Lower lobe of right lung (tissue), 2 donors: ENCODE measurements around the gene OXNAD1. TPM values are rescaled to one million over a fixed set of nuclear protein-coding genes. Genes with fewer than 3 reads are reported as not detected.

ENCODE experiments used
- ATAC-seq, 2 donors: fragments of 200-7000 bp; cut with Tn5 transposase; one replicate each; pipeline ENCODE4 v1.9.1; 2020 to 2022; ENCODE audit warnings: mild to moderate bottlenecking in 2 of 2, moderate library complexity in 2 of 2
- DNase-seq: peaks from one replicate; pipeline ENCODE4 v3.0.0-alpha.2; 2020
- H3K27ac ChIP-seq: fragments of 200-600 bp; one replicate; pipeline ENCODE4 v1.8.0; 2022
- H3K27me3 ChIP-seq: fragments of 200-600 bp; one replicate; pipeline ENCODE4 v1.8.0; 2022; ENCODE audit warnings: low read depth
- H3K36me3 ChIP-seq: fragments of 200-600 bp; one replicate; pipeline ENCODE4 v1.8.0; 2022; ENCODE audit warnings: mild to moderate bottlenecking
- H3K4me1 ChIP-seq: fragments of 200-600 bp; one replicate; pipeline ENCODE4 v1.8.0; 2022
- H3K4me3 ChIP-seq: fragments of 200-600 bp; one replicate; pipeline ENCODE4 v1.8.0; 2022; ENCODE audit warnings: mild to moderate bottlenecking
- H3K9me3 ChIP-seq: fragments of 200-600 bp; one replicate; pipeline ENCODE4 v1.8.0; 2022
- intact Hi-C: fragments of 100-400 bp; cut with DNase I; formaldehyde crosslinking; loops from one replicate; pipeline ENCODE4 v1.11.0; 2022
- total RNA-seq: library from RNA; stranded (reverse); fragmentation: NEBNext Ultra II Directional; extraction: Animal tissue kit (Norgen Biotek cat#: 25700); gene quantifications from one replicate; pipeline ENCODE4 v1.2.1, GENCODE V29; 2021
- TF ChIP-seq, protein P1 (sequence below): fragments of 200-600 bp; IDR thresholded peaks from one replicate; pipeline ENCODE4 v1.8.0; 2022; ENCODE audit warnings: antibody characterized with exemption, mild to moderate bottlenecking
- donor health status: DM: no; HTN: yes; CAD: no; lungs with severe emphysema.

Gene OXNAD1
- total RNA-seq, 1 donor from 2014 or later, result 13.1 TPM

DNA sequence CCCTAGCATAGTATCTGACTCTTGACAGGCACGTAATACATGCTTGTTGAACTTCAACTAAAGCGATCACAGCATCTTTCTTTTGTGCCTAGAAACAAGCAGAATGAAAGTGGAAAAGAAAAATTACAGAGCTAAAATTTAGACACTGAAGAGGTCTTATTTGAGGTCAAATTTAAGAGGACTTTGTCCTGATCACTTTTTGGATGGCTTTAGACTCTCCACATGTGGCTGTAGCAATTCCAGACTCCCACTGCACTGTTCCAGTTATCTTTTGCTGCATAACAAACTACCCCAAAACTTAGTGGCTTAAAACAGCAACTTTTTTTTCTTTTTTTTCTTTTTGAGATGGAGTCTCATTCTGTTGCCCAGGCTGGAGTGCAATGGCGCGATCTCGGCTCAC, 23.8 kb upstream of the OXNAD1 start:
- TF ChIP-seq, protein P1, sequence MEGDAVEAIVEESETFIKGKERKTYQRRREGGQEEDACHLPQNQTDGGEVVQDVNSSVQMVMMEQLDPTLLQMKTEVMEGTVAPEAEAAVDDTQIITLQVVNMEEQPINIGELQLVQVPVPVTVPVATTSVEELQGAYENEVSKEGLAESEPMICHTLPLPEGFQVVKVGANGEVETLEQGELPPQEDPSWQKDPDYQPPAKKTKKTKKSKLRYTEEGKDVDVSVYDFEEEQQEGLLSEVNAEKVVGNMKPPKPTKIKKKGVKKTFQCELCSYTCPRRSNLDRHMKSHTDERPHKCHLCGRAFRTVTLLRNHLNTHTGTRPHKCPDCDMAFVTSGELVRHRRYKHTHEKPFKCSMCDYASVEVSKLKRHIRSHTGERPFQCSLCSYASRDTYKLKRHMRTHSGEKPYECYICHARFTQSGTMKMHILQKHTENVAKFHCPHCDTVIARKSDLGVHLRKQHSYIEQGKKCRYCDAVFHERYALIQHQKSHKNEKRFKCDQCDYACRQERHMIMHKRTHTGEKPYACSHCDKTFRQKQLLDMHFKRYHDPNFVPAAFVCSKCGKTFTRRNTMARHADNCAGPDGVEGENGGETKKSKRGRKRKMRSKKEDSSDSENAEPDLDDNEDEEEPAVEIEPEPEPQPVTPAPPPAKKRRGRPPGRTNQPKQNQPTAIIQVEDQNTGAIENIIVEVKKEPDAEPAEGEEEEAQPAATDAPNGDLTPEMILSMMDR, result no peak
- ATAC-seq (no peak), DNase-seq (no peak)
- no peaks in the 10 kb centered on the region for H3K27me3 ChIP-seq
- no peak overlapping the region for H3K4me3 ChIP-seq
- H3K4me1 ChIP-seq, result peaks cover 11% of the 10 kb centered on the region
- intact Hi-C loops, result no loop called here
- H3K27ac ChIP-seq, result no peak overlapping the region
- H3K36me3 ChIP-seq, result no peaks in the 10 kb centered on the region
- no peaks in the 10 kb centered on the region for H3K9me3 ChIP-seq

DNA sequence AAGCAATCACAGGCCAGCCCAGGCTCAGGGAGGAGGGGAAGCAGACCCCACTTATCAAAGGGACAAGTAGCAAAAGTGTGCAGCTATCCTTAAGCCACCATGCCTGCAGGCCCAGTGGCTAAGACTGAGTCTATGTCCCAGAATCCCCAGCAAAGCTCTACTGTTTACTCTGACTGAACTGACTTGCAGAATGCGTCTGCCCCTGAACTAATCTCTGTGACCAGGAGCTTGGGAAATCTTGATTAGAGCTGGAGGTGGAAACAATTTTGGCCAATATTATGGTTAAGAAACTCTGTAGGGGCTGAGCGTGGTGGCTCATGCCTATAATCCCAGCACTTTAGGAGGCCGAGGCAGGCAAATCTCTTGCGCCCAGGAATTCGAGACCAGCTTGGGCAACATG, 22.8 kb upstream of the OXNAD1 start:
- no peaks in the 10 kb centered on the region for H3K27me3 ChIP-seq
- H3K4me1 ChIP-seq, result peaks cover 11% of the 10 kb centered on the region
- no peaks in the 10 kb centered on the region for H3K36me3 ChIP-seq
- ATAC-seq (no peak), DNase-seq (no peak)
- intact Hi-C loops, result no loop called here
- H3K27ac ChIP-seq, result no peak overlapping the region
- H3K9me3 ChIP-seq, result no peaks in the 10 kb centered on the region
- TF ChIP-seq, protein P1, result no peak
- no peak overlapping the region for H3K4me3 ChIP-seq

DNA sequence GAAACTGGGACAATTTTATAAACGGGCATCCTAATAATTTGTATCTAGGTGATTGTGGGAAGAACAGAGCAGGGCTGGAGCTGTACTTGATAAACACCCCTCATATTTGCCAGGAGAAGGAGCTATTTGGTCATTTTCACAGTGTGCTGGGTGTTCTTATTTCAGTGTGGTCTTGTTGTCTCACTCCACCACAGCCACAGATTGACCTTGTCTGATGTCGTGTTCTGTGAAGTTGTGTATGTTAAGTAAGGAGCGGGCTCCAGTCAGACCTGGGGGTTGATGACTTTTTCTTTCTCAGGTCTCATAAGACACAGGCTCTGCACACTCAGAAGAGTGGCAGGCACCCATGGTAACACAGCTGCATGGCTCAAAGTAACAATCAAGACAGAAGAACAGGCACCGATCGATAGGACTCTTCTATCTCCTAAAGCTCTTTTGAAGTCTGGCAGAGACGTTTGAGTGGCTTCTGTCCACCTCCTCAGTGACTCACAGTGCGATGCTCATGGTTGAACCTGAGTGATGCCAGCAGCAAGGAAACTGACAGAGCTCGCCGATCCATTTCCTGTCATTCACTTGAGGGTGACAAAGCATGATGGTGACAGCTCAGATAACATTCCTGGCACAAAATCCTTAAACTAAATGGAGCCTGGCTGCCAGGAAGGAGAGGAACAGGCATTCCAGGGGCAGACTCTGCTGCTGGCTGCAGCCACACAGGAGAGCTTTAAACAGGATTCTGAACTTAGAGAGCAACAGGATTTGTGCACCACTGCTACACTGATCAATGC, 21.1 kb upstream of the OXNAD1 start:
- H3K27ac ChIP-seq, result no peak overlapping the region
- DNase-seq, result no peak
- intact Hi-C loops, result no loop called here
- H3K27me3 ChIP-seq, result no peaks in the 10 kb centered on the region
- TF ChIP-seq, protein P1, result no peak
- H3K4me1 ChIP-seq, result peaks cover 11% of the 10 kb centered on the region
- H3K4me3 ChIP-seq, result no peak overlapping the region
- no peaks in the 10 kb centered on the region for H3K9me3 ChIP-seq
- ATAC-seq, result no peak
- no peaks in the 10 kb centered on the region for H3K36me3 ChIP-seq

DNA sequence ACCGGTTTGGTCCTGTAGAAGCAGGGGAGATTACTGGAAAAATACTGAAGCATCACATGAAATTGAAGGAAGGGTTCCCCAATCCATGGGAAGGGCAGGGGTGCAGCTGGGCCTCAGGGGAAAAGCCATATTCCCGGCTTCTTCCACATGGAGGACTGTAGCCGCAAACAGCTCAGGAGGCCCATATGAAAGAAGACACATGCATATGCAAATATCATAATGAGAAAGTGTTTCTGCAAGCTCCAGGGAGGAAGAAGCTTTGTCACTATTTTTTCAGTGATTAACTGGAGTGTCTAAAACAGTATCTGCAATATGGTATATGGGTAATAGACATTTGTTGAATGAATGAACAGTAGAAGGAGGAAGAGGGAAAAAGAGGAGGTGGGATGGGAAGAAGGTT, 19.4 kb upstream of the OXNAD1 start:
- Histone ChIP-seq H3K36me3 (no peaks in the 10 kb centered on the region), H3K4me1 (no peaks in the 10 kb centered on the region), H3K27ac (no peak overlapping the region), H3K4me3 (no peak overlapping the region), H3K9me3 (no peaks in the 10 kb centered on the region), H3K27me3 (no peaks in the 10 kb centered on the region)
- DNase-seq (no peak), ATAC-seq (no peak)
- TF ChIP-seq, protein P1, result no peak
- intact Hi-C loops, result no loop called here

DNA sequence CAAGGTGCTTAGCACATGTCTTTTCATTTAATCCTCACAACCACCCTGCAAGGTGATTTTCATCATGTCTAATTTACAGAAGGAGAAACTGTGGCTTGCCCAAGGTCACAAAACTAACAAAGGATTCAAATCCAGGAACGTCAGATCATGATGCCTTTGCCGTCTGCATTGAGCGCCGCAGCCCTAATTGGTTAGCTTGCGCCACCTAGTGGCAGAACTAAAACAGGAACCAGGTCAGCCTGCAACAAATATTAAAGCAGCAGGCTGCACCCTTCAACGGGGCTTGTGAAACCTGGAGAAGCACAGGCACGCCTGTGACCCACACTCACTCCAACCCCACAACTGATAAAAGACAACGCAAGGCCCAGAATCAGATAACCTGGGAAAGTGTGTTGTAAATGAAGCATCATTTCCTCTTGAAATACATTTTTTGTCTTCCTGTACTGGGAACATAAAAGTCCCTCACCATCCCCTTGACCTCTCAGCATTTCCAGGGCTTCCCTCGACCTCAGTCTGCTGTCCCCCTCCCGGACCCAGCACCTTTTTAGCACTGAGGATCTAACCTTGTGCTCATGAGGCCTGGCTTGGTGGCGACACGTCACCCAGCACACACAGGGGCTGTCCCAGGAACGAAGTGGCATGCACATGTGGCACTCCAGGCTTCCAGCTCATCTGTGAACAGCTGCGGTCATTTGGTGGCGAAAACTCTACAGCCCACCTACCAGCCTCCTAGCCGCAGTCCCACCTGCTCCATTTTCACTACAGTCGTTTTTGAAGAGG, 17.5 kb upstream of the OXNAD1 start:
- Histone ChIP-seq H3K4me3 (no peak overlapping the region), H3K27me3 (no peaks in the 10 kb centered on the region), H3K27ac (no peak overlapping the region), H3K9me3 (no peaks in the 10 kb centered on the region), H3K36me3 (no peaks in the 10 kb centered on the region), H3K4me1 (no peaks in the 10 kb centered on the region)
- peak; percentile 84 to 91 for ATAC-seq
- TF ChIP-seq, protein P1, result peak; percentile 94
- DNase-seq, result peak; percentile 83
- intact Hi-C loops, result no loop called here
